Lower leg skin (tissue), 4 donors: ENCODE results near the gene MITF. TPM values are rescaled to one million over a fixed set of nuclear protein-coding genes. Genes with fewer than 3 reads are reported as not detected.

Source experiments
- DNase-seq, 2 donors: peaks; one replicate each; pipeline ENCODE4 v3.0.0-alpha.2; 2019; ENCODE audit warnings: low spot score in 2 of 2
- H3K4me3 ChIP-seq: fragments of 200-600 bp; sonication (generic); 2 replicates; pipeline ENCODE4 v1.5.1; 2017; ENCODE audit warnings: mild to moderate bottlenecking, low read depth; ENCODE audit not compliant: poor library complexity, severe bottlenecking
- CTCF ChIP-seq, 3 donors: fragments of 450-650 bp; IDR thresholded peaks; one replicate each; pipeline ENCODE4 v1.5.1; 2016; ENCODE audit warnings: antibody characterized with exemption in 3 of 3, mild to moderate bottlenecking in 3 of 3, moderate library complexity in 2 of 3
- POLR2A ChIP-seq, 2 donors: fragments of 450-650 bp; IDR thresholded peaks; one replicate each; pipeline ENCODE4 v1.6.1; 2016 to 2017; ENCODE audit warnings: antibody characterized with exemption in 2 of 2, mild to moderate bottlenecking in 1 of 2, moderate library complexity in 1 of 2
- WGBS, 2 donors: methylation state at CpG; one replicate each; pipeline ENCODE4 v1.1.5; 2018; 5-methylcytosine and 5-hydroxymethylcytosine counted together
- intact Hi-C: fragments of 100-400 bp; cut with DNase I; formaldehyde crosslinking; loops from one replicate; pipeline ENCODE4 v1.15.0; 2023; ENCODE audit warnings: low total_unique reads
- total RNA-seq, 4 donors: library from RNA; depleted of rRNA; stranded (reverse); fragments of >200 nt; gene quantifications; one replicate each; pipeline ENCODE4 v1.1.0, GENCODE V29; 2016

Gene MITF
- total RNA-seq, 4 donors from 2014 or later, result 12.9 to 22.9 (median 17.1) TPM

- no peak for DNase-seq
- intact Hi-C loops, result no loop called here
- 1 to 2% methylated on average over 4 of the region's 4 CpGs for WGBS, 2 donors
- H3K4me3 ChIP-seq, result no peak overlapping the region
- no peak for TF ChIP-seq CTCF (IDR thresholded peaks at IDR 0.05)
- no peak for TF ChIP-seq POLR2A (IDR thresholded peaks at IDR 0.05)
Measured at GRCh38 chr3:69738315-69738714, 949 bp upstream of the MITF start.

DNA sequence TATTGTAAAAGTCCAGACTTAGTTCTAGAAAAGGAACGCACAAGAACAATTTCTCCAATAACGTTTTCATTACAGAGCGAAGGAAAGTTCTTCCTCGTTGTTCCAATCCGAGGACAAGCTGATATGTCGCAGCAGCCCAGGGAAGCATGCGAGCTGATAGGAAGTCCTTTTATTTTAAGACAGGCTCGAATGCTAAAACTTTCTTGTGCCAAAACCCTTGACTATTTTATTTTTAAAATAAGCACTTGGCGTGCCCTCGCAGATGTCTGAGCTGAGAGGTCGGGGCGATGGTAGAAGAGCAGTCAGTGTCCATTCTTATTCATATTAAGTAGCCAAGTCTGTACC, 433 bp upstream of the MITF start:
- DNase-seq, result peak in 1 of 2 donors; percentile 83
- peak overlapping the region; percentile 16 for H3K4me3 ChIP-seq
- TF ChIP-seq CTCF (IDR thresholded peaks at IDR 0.05), result no peak
- no peak for TF ChIP-seq POLR2A (IDR thresholded peaks at IDR 0.05)
- intact Hi-C loops, result no loop called here
- WGBS, 2 donors, result 0 to 1% methylated on average over 12 of the region's 12 CpGs

DNA sequence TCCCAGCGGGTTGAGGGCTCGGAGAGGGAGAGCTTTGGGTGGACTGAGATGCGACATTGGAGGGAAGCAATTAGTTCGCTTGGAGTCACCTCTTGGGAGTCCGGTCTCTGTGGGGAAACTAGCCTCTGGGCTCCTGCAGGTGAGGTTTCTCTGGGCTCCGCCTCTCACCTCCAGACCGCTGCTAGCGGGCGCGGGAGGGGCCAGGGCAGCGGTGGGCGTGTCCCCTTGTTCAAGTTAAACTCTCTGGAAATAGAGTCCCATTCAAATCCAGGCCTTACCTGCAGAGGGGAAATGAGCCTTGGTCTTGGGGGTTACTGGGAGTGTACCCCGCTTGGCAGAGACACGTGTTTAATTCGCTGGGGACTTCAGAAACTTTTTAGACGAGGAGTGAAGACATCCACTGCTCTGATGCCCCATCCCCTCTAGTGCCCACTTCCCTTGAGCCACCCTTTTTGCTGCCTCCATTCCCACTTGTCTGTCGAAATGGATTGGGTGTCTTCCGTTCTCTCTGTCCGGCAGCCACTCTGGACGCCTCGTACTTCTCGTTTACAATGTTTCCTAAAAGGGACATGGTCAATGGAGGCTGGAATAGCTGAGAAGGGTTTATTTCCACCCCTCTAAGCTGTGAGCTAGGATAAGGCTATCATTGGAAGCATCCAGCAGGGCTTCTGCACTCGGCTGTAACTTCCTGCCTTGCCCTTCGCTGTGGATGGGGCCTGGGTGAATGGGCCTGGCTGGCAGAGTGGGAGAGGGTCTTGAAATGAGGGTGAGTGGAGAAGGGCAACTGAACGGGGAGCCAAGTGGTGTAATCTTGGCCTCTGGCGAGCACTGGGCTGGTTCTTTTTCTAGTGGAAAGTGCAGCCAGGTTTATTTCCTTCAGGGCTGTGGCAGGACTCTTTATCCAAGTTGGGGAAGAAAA, 1.1 kb downstream of the MITF start:
- 23 to 29% methylated on average over 19 to 26 of the region's 26 CpGs for WGBS, 2 donors
- intact Hi-C loops, result no loop called here
- peak in 1 of 2 donors; percentile 87 for DNase-seq
- H3K4me3 ChIP-seq, result peak overlapping the region; percentile 61
- no peak for TF ChIP-seq POLR2A (IDR thresholded peaks at IDR 0.05)
- no peak for TF ChIP-seq CTCF (IDR thresholded peaks at IDR 0.05)

DNA sequence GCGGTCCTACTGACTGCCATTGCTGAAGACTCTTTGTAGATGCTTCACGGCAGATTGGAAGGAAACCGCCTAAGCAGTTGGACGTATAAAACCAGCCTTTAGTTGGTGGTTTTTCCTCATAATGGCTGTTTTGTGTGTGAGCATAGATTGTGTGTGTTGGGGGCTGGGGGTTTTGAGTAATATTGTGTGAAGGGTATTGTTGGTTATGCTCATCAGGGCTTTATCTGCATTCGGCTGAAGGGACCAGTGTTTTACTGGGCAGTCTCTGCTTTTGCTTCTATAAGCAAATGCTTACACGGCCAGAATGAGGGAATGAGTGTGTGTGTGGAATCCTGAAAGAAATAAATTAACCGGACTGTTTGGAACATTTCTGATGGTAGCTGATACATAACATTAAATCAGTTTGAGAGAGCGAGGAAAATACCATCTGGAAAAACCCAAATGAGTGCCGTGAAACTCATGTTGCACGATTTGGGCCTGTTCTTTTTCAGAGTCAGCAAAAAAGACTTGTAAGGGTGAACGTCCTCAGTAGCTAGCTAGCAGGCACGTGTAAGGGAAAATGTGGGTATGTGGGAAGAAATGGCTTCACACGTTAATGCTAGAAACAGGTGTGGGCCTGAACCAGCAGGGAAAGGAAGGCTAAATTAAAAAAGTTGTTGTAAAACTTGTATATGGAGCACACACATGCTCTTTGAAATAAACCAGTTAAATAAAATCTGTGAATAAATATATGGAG, 1.9 kb downstream of the MITF start:
- no peak for TF ChIP-seq POLR2A (IDR thresholded peaks at IDR 0.05)
- TF ChIP-seq CTCF (IDR thresholded peaks at IDR 0.05), result no peak
- 56 to 70% methylated on average over 13 of the region's 13 CpGs for whole genome bisulfite sequencing, 2 donors
- no peak for DNase-seq
- no peak overlapping the region for H3K4me3 ChIP-seq
- intact Hi-C loops, result no loop called here

DNA sequence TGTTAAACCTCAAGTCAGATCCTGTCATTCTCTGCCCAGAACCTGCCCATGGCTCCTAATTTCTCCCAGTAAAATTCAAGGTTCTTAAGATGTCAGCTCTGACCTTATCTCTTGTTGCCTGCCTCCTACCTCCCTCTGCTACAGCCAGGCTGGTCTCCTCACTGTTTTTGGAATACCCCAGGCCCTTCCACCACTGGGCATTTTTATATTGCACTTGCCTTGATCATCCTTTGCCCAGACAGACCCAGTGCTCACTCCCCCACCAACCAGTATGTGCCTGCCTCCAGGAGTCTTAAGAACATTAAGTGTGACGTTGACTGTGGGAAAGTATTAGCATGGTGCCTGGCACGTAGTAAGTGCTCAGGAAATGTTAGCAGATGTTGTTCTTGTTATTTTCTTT, 3.1 kb downstream of the MITF start:
- no peak for DNase-seq
- TF ChIP-seq POLR2A (IDR thresholded peaks at IDR 0.05) (no peak), CTCF (IDR thresholded peaks at IDR 0.05) (no peak)
- WGBS, 2 donors, result 73 to 80% methylated on average over 2 of the region's 2 CpGs
- no peak overlapping the region for H3K4me3 ChIP-seq
- intact Hi-C loops, result no loop called here
